Body of pancreas (tissue), 4 donors: ENCODE measurements around the gene SNRNP70.

Source experiments
- CTCF ChIP-seq, 7 experiments: fragments of 450-650 bp in 4 of 7; fragments of 200-600 bp in 3 of 7; sonication (generic) in 3 of 7; IDR thresholded peaks; one replicate each; pipeline ENCODE4 v1.5.1; 2016 to 2019; ENCODE audit warnings: antibody characterized with exemption in 7 of 7
- POLR2A ChIP-seq, 3 donors: fragments of 450-650 bp; IDR thresholded peaks; one replicate each; pipeline ENCODE4 v1.6.1; 2016; ENCODE audit warnings: antibody characterized with exemption in 3 of 3, mild to moderate bottlenecking in 2 of 3

GRCh38 chr19:49042177-49042576 is 43.1 kb upstream of the SNRNP70 start:
- TF ChIP-seq CTCF (IDR thresholded peaks at IDR 0.05) (no peak), POLR2A (IDR thresholded peaks at IDR 0.05) (no peak)
